DLD1 (cell line): ENCODE measurements around the gene SPRR2F.
"Not testable (repeated sequence)": the region's sequence is repeated elsewhere in the genome, so short reads cannot be mapped to it uniquely, and the experiment has no call there.

Source experiments
- in situ Hi-C: cut with HindIII; loops from 2 replicates; pipeline ENCODE4 v1.10.0; 2017; ENCODE audit warnings: low sequenced_read_pairs

SPRR2F gene, protein sequence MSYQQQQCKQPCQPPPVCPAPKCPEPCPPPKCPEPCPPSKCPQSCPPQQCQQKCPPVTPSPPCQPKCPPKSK

DNA sequence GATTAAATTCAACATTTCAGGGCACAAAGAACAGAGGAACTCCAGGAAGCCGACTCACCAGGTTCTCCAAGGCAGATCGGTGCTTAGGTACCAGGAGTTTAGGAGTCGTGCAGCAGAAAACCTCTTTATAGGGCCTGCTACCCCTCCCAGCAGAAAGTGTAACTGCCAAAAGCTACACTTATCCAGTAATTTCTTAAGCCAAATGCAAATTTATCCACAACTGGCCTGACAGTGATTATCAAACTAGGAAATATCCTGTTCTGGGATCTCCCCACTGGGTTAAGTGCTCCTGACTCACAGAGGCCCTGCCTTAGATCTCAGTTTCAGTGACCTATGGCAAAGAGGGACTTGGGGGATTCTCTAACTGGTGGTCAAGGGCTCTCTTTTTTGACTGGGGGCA is at the start of gene SPRR2F:
Gene SPRR2F, minus strand, starts transcription at position 101 of the 400 bp plus-strand sequence. CDS start 783 bp downstream, outside the sequence.
- in situ Hi-C loops: no loop called here

DNA sequence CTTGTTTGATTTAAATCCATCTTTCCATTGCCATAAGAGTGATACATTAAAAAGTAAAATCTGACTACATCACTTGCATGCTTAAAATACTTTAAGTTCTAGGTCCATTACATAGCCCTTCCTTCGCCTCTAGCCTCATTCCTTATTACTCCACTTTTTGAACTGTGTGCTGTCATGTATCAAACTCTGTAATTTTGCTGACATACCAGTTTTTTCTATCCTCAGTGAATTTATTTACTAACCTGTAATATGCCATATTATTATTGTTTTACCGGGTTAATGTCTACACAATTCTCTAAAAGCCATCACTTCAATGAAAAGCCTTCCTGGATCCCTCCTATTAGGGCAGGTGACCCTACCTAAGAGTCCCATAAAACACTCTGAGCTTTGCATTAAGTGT is 42.2 kb upstream of the SPRR2F start:
- in situ Hi-C loops: no loop called here

DNA sequence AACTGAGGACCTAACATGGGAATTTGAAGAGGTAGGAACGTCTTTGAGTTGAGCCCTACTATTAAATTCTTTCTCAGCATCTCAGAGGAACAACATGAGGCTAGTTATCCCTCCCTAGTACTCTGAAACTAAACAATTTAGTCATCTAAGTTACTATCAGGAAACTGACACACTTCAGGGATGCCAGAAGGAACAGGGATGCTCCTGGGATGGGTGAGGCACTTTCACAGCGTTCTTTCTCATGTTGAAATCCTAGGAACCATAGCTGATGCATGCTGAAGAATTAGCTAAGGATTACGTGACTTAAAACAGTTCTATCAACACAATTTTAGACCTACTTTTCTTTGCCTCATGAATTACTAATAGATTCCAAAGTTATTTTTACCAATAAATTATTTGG is 39.2 kb upstream of the SPRR2F start:
- in situ Hi-C loops: no loop called here

DNA sequence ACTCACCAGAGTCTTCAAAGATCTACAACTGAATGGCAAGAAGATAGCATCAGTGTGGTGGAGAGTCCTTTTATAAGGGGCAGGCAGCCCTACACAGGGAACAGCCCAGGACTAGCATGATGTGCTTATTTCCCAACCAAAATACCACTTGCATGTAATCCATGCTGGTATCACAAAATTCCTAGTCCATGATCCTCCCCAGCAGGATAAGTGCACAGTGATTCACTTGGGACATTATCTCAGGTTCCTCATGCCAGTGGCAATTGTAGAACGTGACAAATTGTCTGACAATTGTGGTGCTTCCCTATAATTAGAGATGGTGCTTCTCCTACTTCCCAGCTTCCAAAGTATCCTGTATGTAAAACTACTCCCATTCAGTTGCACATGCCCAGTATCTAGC is 37.5 kb upstream of the SPRR2F start, which contains the start of gene SPRR2G:
Gene SPRR2G, minus strand, starts transcription at position 45 of the 400 bp plus-strand sequence. CDS start 780 bp downstream, outside the sequence.
- in situ Hi-C loops: no loop called here

DNA sequence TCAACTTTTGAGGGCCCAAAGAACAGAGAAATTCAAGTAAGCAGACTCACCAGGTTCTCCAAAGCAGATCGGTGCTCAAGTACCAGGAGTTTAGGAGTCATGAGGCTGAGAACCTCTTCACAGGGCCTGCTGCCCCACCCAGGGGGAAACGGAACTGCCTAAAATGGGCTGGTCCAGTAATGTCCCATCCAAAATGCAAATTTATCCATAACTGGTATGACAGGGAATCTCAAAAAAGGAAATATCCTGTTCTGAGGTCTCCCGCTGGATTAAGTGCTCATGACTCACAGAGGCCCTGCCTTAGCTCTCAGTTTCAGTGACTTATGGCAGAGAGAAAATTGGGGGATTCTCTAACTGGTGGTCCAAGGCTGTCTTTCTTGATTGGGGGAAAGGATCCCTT is 28.1 kb upstream of the SPRR2F start:
- in situ Hi-C loops: no loop called here

DNA sequence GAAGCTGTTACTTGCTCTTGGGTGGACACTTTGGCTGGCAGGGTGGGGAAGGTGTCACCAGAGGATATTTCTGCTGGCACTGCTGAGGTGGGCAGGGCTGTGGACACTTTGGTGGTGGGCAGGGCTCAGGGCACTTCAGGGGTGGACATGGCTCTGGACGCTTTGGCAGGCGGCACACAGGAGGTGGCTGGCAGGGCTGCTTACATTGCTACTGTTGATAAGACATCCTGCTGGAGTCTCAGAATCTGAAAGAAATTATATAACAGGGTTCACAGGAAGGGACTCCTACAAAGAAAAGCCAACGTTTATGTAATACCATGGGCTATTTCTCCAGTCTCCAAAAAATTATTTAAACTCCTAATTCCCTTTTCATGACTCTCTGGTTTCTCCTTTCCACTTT is 27.2 kb upstream of the SPRR2F start:
- in situ Hi-C loops: no loop called here

DNA sequence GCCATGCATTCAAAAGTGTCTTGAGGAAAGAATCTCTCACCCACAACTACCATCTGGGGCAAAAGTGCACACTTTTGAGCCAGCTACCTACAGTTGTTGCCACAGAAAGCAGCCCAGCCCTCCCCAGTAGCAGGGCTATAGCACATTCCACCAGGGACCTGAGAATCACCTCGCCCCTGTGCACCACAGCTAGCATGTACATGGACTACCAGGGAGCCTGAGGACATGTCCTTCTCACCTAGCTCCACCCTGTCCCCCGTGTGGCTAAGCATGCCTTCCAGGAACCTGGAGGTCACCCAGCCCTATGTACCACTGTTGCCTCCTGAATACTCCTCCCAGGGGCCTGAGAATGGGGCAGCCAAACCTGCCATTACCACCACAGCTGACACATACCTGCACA is 20.4 kb upstream of the SPRR2F start:
- in situ Hi-C loops: no loop called here

DNA sequence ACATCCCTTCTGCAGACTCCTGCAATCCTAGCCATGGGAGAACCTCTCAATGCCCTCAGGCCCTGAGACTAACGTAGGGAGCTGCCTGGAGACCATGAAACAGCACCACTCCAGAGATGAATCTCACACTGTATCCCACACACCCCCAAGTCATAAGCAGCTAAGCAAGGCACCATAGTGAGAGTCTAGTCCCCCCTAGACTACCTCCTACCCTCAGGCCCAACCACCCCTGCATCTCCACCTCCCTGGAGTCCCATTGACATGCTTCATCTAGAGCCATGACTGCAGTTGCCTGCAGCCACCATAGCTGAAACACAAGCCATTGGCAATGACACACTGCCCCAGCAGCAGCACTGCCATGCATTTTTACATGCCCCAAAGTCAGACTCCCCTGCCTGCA is 20.0 kb upstream of the SPRR2F start:
- in situ Hi-C loops: no loop called here

DNA sequence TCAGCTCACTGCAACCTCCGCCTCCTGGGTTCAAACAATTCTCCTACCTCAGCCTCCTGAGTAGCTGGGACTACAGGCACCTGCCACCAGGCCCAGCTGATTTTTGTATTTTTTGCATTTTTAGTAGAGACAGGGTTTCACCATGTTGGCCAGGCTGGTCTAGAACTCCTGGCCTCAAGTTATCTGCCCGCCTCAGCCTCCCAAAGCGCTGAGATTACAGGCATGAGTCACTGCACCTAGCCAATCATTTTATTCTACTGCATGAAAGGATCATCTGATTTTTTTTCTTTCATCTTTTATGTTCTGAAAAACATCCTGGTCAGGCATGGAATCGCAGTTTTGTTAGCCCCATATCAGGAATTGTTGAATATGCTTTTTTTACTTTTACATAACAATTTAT is 15.4 kb upstream of the SPRR2F start:
- in situ Hi-C loops: not testable (repeated sequence)

DNA sequence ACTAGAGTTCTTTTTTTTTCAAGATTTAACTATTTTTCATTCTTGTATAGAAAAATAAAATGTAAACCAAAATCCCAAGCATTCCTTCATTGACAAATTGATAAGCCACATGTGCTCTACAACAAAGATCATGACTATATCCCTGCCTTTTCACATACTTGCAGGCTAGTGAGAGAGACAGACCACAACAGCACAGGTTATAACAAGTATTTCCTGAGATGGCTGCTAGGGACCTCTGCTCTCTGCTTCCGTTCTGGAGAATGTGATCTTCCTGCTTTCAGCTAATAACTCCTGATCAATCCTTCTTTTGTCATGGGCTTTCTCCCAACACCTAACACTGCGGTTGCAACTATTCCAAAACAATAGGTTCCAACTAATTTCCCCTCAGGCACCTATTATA is 14.0 kb upstream of the SPRR2F start:
- in situ Hi-C loops: no loop called here

DNA sequence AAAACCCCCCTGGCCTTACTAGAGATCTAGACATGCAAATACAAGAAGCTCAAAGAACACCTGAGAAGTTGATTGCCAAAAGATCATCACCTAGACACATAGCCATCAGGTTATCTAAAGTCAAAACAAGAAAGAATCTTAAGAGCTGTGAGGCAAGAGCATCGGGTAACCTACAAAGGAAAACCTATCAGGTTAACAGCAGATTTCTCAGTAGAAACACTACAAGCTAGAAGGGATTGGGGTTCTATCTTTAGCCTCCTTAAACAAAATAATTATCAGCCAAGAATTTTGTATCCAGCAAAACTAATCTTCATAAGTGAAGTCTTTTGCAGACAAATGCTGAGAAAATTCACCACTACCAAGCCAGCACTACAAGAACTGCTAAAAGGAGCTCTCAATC is 12.2 kb upstream of the SPRR2F start:
- in situ Hi-C loops: no loop called here

DNA sequence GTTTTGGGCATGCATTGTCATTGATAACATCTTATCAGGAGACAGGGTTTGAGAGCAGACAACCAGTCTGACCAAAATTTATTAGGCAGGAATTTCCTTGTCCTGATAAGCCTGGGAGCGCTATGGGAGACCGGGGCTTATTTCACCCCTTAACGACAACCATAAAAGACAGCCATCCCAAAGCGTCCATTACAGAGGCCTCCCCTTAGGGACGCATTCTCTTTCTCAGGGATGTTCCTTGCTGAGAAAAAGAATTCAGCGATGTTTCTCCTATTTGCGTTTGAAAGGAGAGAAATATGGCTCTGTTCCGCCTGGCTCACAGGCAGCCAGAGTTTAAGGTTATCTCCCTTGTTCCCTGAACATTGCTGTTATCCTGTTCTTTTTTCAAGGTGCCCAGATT is 10.5 kb upstream of the SPRR2F start:
- in situ Hi-C loops: not testable (repeated sequence)

DNA sequence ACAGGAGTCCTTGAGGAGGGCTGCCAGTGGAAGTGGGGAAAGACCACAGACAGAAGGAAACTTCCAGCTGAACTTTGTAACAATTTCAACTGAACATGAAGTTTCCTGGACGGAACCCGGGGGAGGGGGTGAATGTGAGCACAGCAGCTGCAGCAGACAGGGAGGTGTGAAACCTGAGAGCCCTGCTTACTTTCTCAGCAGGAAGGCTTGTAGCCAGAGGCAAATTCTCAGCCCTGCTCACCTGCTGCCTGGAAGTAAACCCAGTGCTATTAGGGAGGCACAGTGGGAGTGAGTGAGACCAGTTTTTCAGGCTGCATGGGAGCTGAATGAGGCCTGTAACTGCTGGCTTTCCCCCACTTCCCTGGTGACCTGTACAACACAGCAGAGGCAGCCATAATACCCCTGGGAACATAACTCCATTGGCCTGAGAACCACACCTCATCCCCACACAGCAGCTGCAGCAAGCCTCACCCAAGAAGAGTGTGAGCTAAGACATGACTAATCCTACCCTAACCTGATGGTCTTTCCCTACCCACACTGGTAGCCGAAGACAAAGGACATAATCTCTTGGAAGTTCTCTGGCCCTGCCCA is 9.6 kb upstream of the SPRR2F start:
- in situ Hi-C loops: no loop called here

DNA sequence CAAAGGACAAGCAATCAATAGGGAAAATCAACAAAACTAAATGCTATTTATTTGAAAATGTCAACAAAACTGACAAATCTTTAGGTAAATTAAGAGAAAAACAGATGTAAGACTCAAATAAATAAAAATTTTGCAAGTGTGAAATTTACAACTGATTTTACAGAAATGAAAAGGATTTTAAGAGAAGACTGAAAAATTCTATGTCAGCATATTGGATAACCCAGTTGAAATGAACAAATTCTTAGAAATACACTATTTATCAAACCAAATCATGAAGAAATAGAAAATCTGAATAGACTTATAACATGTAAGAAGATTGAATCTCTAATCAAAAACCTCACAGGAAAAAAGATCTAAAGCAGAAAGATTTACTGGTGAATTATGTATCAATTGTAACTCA is 7.6 kb upstream of the SPRR2F start:
- in situ Hi-C loops: no loop called here

DNA sequence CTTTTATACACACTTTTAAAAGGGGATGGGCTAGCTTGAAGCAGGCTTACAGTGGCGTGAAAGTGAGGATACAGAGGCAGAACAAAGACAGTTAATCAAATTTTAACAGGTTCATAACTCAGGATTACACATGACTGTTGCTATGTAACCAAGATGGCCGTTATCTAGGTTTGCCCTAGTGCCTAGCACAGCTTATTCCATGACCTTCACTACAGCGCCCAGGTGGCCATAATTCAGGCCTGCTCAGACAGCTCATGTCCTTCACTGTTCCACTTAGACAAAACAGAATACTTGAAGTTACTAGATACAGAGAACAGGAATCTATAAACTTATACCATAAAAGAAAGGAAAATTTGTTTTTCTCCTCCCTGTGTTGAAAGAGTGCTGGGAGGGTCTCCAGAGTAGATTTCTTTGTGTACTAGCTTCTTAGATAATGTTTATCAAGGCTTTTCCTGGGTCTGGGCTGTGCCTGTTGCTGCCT is 6.2 kb upstream of the SPRR2F start:
- in situ Hi-C loops: no loop called here

DNA sequence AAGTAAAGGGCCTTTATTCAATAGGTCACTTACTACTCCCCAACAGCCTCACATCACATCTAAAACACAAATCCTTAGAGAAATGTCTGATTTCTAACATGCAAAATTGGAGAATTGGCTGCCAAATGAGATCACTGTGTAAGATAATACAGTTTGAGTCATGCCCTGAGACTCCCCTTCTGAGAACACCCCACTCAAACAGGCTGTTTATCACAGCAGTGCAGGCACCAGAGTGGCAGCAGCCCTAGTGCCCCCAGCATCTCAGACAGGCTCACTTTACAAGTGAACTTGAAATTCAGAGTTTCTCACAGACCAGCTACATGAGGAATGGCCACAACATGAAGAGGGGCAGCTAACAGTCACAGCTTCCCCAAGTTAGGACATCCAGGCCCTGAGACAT is 1.9 kb upstream of the SPRR2F start:
- in situ Hi-C loops: not testable (repeated sequence)

DNA sequence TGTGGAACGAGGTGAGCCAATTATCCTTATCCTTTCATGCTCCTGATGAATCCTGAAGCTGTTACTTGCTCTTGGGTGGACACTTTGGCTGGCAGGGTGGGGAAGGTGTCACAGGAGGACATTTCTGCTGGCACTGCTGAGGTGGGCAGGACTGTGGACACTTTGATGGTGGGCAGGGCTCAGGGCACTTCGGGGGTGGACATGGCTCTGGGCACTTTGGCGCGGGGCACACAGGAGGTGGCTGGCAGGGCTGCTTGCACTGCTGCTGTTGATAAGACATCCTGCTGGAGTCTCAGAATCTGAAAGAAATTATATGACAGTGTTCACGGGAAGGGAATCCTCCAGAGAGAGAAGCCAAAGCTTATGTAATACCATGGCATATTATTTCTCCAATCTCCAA is 862 bp downstream of the SPRR2F start:
- in situ Hi-C loops: not testable (repeated sequence)

DNA sequence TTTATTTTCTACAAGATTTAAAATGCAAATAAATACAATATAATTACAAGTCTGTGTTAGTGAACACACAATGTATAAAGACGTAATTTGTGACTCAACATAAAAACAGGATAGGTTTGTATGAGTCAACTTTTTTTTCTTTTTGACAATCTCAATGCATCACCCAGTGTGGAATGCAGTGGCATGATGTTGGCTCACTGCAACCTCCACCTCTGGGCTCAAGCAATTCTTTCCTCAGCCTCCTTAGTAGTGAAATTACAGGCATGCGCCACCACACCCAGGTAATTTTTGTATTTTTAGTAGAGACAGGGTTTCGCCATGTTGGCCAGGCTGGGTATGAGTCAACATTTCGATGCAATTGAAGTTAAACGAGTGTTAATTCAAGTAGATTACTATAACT is 13.1 kb downstream of the SPRR2F start:
- in situ Hi-C loops: no loop called here

DNA sequence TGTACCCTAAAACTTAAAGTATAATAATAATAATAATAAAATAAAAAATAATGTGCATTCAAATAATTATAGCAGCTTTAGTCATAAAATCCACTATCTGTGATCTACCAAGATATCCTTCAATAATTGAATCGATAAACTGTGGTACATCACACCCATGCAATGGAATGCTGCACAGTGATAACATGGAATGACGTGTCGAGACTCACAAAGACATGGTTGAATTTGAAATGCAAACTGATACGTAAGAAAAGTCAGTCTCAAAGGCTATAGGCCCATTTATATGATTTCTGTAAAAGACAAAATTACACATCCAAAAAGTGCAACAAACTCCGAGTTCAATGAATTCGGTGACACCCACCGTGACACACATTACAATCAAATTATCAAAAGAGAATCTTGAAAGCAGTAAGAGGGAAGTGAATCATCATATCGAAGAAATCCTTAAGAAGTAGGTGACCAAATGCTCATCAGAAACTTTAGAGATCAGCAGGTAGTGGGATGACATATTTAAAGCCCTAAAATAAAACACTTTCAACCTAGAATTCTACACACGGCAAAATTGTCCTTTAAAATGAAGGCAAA is 13.8 kb downstream of the SPRR2F start:
- in situ Hi-C loops: no loop called here

DNA sequence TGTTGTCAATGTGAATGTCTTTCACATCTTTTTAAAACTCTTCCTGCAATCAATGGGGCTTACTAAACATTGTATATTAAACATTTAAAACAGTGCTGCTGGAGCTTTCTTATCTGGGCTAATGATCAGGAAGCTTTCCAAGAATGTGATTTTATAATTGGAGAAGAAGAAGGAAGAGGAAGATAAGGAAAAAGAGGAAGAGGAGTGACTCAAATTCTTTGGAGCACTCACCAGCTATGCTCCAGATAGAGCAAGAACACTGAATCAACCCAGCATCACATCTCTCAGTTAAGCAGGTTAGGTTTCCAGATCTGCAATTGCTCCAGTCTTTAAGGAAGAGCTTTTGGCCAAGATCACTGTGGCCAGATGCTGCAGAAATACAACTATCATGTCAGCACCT is 17.6 kb downstream of the SPRR2F start:
- in situ Hi-C loops: no loop called here

DNA sequence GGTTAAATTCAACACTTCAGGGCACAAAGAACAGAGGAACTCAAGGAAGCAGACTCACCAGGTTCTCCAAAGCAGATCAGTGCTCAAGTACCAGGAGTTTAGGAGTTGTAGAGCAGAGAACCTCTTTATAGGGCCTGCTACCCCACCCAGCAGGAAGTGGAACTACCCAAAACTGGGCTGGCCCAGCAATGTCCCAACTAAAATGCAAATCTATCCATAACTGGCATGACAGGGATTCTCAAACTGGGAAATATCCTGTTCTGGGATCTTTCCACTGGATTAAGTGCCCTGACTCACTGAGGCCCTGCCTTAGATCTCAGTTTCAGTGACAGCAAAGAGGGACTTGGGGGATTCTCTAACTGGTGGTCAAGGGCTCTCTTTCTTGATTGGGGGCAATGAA is 18.9 kb downstream of the SPRR2F start, which contains the start of gene SPRR2E:
Gene SPRR2E, minus strand, starts transcription at position 101 of the 400 bp plus-strand sequence. CDS start 775 bp downstream, outside the sequence.
- in situ Hi-C loops: no loop called here

DNA sequence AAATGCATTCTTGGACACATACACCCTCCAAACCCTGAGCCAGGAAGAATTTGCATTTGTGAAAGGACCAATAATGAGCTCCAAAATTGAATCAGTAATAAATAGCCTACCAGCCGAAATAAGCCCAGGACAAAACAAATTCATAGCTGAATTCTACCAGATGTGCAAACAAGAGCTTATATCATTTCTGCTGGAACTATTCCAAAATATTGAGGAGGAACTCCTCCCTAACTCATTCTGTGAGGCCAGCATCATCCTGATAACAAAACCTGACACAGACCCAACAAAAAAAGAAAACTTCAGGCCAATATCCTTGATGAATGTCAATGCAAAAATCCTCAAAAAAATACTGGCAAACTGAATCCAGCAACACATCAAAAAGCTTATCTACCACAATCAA is 25.7 kb downstream of the SPRR2F start:
- in situ Hi-C loops: no loop called here

DNA sequence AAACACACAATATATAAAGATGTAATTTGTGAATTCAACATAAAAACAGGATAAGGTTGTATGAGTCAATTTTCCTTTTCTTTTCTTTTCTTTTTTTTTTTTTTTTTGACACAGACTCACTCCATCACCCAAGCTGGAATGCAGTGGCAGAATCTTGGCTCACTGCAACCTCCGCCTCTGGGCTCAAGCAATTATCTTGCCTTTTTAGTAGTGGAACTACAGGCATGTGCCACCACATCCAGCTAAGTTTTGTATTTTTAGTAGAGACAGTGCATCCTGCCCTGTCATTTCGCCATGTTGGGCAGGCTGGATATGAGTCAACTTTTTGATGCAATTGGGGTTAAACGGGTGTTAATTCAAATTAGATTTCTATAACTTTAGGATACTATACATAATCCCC is 31.6 kb downstream of the SPRR2F start:
- in situ Hi-C loops: no loop called here
